Liver (tissue), 9 donors: ENCODE data around the gene DSG3. TPM values are rescaled to one million over a fixed set of nuclear protein-coding genes. Genes with fewer than 3 reads are reported as not detected.

Source experiments
- DNase-seq: peaks from one replicate; pipeline ENCODE4 v3.0.0-alpha.2; 2017; ENCODE audit warnings: low spot score
- H3K27ac ChIP-seq, 2 donors: one replicate each; pipeline ENCODE4 v1.7.0; 2013; ENCODE audit warnings: inconsistent platforms in 2 of 2, low read length in 2 of 2, control low read depth in 1 of 2, low read depth in 1 of 2, mild to moderate bottlenecking in 1 of 2
- H3K27me3 ChIP-seq, 4 donors: one replicate each; pipeline versions ENCODE4 v1.6.1 to v1.7.0; 2013; ENCODE audit warnings: low read length in 3 of 4, inconsistent platforms in 1 of 4, mild to moderate bottlenecking in 1 of 4, moderate library complexity in 1 of 4; ENCODE audit not compliant: control insufficient read depth in 4 of 4, insufficient read depth in 4 of 4
- H3K36me3 ChIP-seq, 4 donors: one replicate each; pipeline versions ENCODE4 v1.6.1 to v1.7.0; 2013; ENCODE audit warnings: low read length in 3 of 4, mild to moderate bottlenecking in 3 of 4, low read depth in 1 of 4, moderate library complexity in 1 of 4; ENCODE audit not compliant: control insufficient read depth in 4 of 4, insufficient read depth in 3 of 4
- H3K4me1 ChIP-seq, 4 donors: one replicate each; pipeline versions ENCODE4 v1.6.1 to v1.7.0; 2013; ENCODE audit warnings: low read length in 3 of 4, mild to moderate bottlenecking in 3 of 4, moderate library complexity in 1 of 4; ENCODE audit not compliant: control insufficient read depth in 4 of 4, insufficient read depth in 4 of 4
- H3K4me3 ChIP-seq, 3 donors: one replicate each; pipeline versions ENCODE4 v1.6.1 to v1.7.0; 2013; ENCODE audit warnings: low read length in 3 of 3, control low read depth in 1 of 3, low read depth in 1 of 3, mild to moderate bottlenecking in 1 of 3
- H3K9ac ChIP-seq, 2 donors: one replicate each; pipeline ENCODE4 v1.7.0; 2013; ENCODE audit warnings: low read length in 2 of 2, mild to moderate bottlenecking in 2 of 2, moderate library complexity in 2 of 2, control low read depth in 1 of 2, low read depth in 1 of 2
- H3K9me3 ChIP-seq, 4 donors: one replicate each; pipeline versions ENCODE4 v1.6.1 to v1.7.0; 2013; ENCODE audit warnings: low read length in 3 of 4; ENCODE audit not compliant: control insufficient read depth in 4 of 4
- ATF3 ChIP-seq: IDR thresholded peaks from 2 replicates; pipeline ENCODE4 v1.6.1; 2016; ENCODE audit warnings: antibody characterized with exemption
- CTCF ChIP-seq: fragments of 150-350 bp; IDR thresholded peaks from 2 replicates; pipeline ENCODE4 v1.5.1; 2017; ENCODE audit warnings: improper control_type of control experiment, low read depth, low read length; ENCODE audit not compliant: missing input control
- EGR1 ChIP-seq, 2 donors: IDR thresholded peaks; 2 replicates each; pipeline ENCODE4 v1.6.1; 2016 to 2018; ENCODE audit warnings: antibody characterized with exemption in 2 of 2, low read depth in 2 of 2
- FOXA1 ChIP-seq: IDR thresholded peaks from 2 replicates; pipeline ENCODE4 v1.6.1; 2016; ENCODE audit warnings: antibody characterized with exemption
- FOXA2 ChIP-seq: IDR thresholded peaks from 2 replicates; pipeline ENCODE4 v1.6.1; 2016; ENCODE audit warnings: antibody characterized with exemption
- GABPA ChIP-seq, 2 donors: IDR thresholded peaks in 1 of 2; conservative IDR thresholded peaks in 1 of 2; 2 replicates each; pipeline ENCODE4 v1.6.1; 2016; ENCODE audit warnings: antibody characterized with exemption in 2 of 2, mild to moderate bottlenecking in 1 of 2, moderate library complexity in 1 of 2
- HNF4A ChIP-seq, 2 donors: conservative IDR thresholded peaks; 2 replicates each; pipeline ENCODE4 v1.6.1; 2016; ENCODE audit warnings: antibody characterized with exemption in 2 of 2, mild to moderate bottlenecking in 2 of 2
- HNF4G ChIP-seq: IDR thresholded peaks from 2 replicates; pipeline ENCODE4 v1.6.1; 2016; ENCODE audit warnings: antibody characterized with exemption
- JUND ChIP-seq, 2 donors: IDR thresholded peaks; 2 replicates each; pipeline ENCODE4 v1.6.1; 2016; ENCODE audit warnings: antibody characterized with exemption in 2 of 2
- MAX ChIP-seq: IDR thresholded peaks from 2 replicates; pipeline ENCODE4 v1.6.1; 2016; ENCODE audit warnings: antibody characterized with exemption
- NR2F2 ChIP-seq: IDR thresholded peaks from 2 replicates; pipeline ENCODE4 v1.6.1; 2016; ENCODE audit warnings: antibody characterized with exemption
- RAD21 ChIP-seq, 2 donors: IDR thresholded peaks; 2 replicates each; pipeline ENCODE4 v1.6.1; 2016; ENCODE audit warnings: antibody characterized with exemption in 2 of 2, mild to moderate bottlenecking in 2 of 2
- REST ChIP-seq: IDR thresholded peaks from 2 replicates; pipeline ENCODE4 v1.6.1; 2016; ENCODE audit warnings: antibody characterized with exemption, mild to moderate bottlenecking
- RXRA ChIP-seq, 2 donors: IDR thresholded peaks; 2 replicates each; pipeline ENCODE4 v1.6.1; 2017 to 2018; ENCODE audit warnings: antibody characterized with exemption in 2 of 2, mild to moderate bottlenecking in 1 of 2
- SP1 ChIP-seq: IDR thresholded peaks from 2 replicates; pipeline ENCODE4 v1.6.1; 2018; ENCODE audit warnings: antibody characterized with exemption, mild to moderate bottlenecking
- TAF1 ChIP-seq: conservative IDR thresholded peaks from 2 replicates; pipeline ENCODE4 v1.6.1; 2016; ENCODE audit warnings: antibody characterized with exemption, mild to moderate bottlenecking
- YY1 ChIP-seq: IDR thresholded peaks from 2 replicates; pipeline ENCODE4 v1.6.1; 2016; ENCODE audit warnings: antibody characterized with exemption, mild to moderate bottlenecking
- ZBTB33 ChIP-seq: IDR thresholded peaks from 2 replicates; pipeline ENCODE4 v1.6.1; 2016; ENCODE audit warnings: antibody characterized with exemption
- polyA plus RNA-seq, 2 donors: library from polyadenylated mRNA; stranded (reverse) in 1 of 2; unstranded in 1 of 2; fragments of 200-250 nt in 1 of 2; fragments of >200 nt in 1 of 2; fragmentation: Nextera tagmentation in 1 of 2; extraction: Ambion mirVana in 1 of 2; gene quantifications; one replicate each; pipeline versions ENCODE4 v1.2.1 to v1.2.3, GENCODE V29; 2013 to 2015
- total RNA-seq, 2 donors: library from RNA; depleted of rRNA; stranded (reverse); fragments of >200 nt; gene quantifications; one replicate each; pipeline ENCODE4 v1.2.3, GENCODE V29; 2014
- donor health status: healthy.
- donor health status: healthy.
- donor health status: healthy.
- donor health status: healthy.
- donor health status: healthy.

DSG3 gene
- total and polyA plus RNA-seq, 4 donors, result not detected

- Histone ChIP-seq H3K36me3 (no peaks in the 10 kb centered on the region), H3K9me3 (no peaks in the 10 kb centered on the region), H3K9ac (no peak overlapping the region), H3K4me3 (no peak overlapping the region), H3K4me1 (no peaks in the 10 kb centered on the region), H3K27me3 (no peaks in the 10 kb centered on the region), H3K27ac (no peak overlapping the region)
- no peak for DNase-seq
- TF ChIP-seq HNF4G (no peak), HNF4A (conservative IDR thresholded peaks at IDR 0.05) (no peak), SP1 (no peak), FOXA1 (no peak), NR2F2 (no peak), FOXA2 (no peak), REST (no peak), EGR1 (IDR thresholded peaks at IDR 0.05; ENCODE audit: low read depth in 2 of 2) (no peak), YY1 (no peak), ZBTB33 (no peak), TAF1 (no peak), RAD21 (IDR thresholded peaks at IDR 0.05) (no peak), CTCF (no peak), ATF3 (no peak), MAX (no peak), JUND (IDR thresholded peaks at IDR 0.05) (no peak), RXRA (IDR thresholded peaks at IDR 0.05) (no peak), GABPA (IDR thresholded peaks at IDR 0.05 in 1 of 2, conservative IDR thresholded peaks at IDR 0.05 in 1 of 2) (no peak)
Measured at GRCh38 chr18:31417850-31418249, 29.7 kb upstream of the DSG3 start.
